ENCODE data around the gene CFAP46.

CFAP46 gene

GRCh38 chr10:132882069-132882951 lies 60.1 kb downstream of the CFAP46 start:
- no peak for TF ChIP-seq CTCF (conservative IDR thresholded peaks at IDR 0.05)
- H3K27ac ChIP-seq, result no peak overlapping the region

GRCh38 chr10:132881186-132881920 lies 61.0 kb downstream of the CFAP46 start:
- TF ChIP-seq CTCF (conservative IDR thresholded peaks at IDR 0.05), result no peak
- H3K27ac ChIP-seq, result no peak overlapping the region

DNA sequence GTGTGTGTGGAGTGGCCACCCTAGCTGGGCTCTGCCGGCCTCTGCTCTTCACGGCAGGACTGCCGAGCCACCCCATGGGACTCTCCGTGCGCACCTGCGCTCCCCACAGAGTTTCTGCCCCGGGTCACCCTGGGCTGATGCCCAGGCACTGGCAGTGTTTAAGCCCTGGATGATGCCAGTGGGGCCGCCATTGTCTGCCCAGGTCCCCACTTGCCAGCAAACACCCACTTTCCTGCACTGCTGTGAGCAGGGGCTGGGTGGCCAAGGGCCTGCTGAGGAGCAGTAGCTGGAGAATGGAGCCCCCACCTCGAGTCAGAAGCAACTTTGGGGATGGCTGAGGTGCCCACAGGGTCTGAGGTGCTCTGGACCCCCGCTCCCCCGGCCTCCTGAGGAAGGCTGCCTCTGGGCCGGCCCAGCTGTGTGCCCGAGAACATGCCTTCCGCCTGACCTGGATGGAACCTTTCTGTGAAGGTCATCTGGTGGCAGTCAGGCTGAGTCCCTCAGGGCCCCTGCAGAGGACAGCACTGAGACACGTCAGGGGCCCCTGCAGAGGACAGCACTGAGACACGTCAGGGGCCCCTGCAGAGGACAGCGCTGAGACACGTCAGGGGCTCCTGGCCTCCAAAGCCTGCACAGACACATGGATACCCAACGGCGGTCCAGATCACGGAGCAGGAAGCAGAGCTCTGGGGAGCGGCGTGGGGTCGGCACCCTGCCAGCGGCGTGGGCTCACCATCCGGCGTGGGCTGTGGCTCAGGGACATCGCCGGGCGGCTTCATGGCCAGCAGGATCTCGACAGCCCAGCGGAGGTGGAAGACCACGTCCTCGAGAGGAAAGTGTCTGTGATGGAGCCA lies 62.0 kb downstream of the CFAP46 start:
- H3K27ac ChIP-seq, result no peak overlapping the region
- TF ChIP-seq CTCF (conservative IDR thresholded peaks at IDR 0.05), result no peak

- no peak for TF ChIP-seq CTCF (conservative IDR thresholded peaks at IDR 0.05)
- no peak overlapping the region for H3K27ac ChIP-seq
These were observed 62.8 kb downstream of the CFAP46 start for GRCh38 chr10:132879408-132880127.

DNA sequence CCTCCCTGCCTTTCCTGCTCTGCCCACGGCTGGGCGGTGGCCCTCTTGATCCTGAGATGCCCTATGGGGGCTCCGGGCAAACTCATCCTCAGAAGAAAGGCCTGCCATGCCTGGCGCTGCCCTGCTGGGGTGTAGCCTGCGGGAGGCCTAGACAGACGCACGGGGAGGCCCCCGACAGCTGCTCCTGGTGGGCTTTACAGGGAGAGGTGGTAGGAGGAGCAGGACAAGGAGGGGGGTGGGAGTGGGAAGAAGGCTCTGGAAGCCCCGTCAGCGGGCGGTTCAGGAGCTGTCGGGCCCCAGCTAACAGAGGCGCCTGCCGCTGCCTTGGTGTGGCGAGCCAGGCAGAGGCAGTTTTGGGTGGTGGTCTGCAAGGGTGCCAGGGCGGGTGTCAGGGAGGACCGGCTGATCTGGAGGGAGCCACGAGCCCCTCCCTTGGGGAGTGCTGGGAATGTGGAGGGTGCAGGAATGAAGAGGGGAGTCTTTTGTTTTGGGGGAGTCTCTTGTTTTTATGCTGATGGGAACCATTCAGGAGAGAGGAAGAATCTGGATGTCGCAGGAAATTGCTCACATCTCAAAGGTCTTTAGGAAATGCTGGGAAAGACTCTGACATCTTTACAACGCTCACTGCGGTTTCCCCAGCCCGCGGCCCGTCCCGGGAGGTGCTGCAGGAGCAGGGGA lies 63.5 kb downstream of the CFAP46 start:
- no peak for TF ChIP-seq CTCF (conservative IDR thresholded peaks at IDR 0.05)
- no peak overlapping the region for H3K27ac ChIP-seq

- no peak overlapping the region for H3K27ac ChIP-seq
- TF ChIP-seq CTCF (conservative IDR thresholded peaks at IDR 0.05), result no peak
These were observed 64.2 kb downstream of the CFAP46 start for GRCh38 chr10:132878091-132878729.
